ENCODE results near the gene PLA2G4F.

Gene PLA2G4F, protein sequence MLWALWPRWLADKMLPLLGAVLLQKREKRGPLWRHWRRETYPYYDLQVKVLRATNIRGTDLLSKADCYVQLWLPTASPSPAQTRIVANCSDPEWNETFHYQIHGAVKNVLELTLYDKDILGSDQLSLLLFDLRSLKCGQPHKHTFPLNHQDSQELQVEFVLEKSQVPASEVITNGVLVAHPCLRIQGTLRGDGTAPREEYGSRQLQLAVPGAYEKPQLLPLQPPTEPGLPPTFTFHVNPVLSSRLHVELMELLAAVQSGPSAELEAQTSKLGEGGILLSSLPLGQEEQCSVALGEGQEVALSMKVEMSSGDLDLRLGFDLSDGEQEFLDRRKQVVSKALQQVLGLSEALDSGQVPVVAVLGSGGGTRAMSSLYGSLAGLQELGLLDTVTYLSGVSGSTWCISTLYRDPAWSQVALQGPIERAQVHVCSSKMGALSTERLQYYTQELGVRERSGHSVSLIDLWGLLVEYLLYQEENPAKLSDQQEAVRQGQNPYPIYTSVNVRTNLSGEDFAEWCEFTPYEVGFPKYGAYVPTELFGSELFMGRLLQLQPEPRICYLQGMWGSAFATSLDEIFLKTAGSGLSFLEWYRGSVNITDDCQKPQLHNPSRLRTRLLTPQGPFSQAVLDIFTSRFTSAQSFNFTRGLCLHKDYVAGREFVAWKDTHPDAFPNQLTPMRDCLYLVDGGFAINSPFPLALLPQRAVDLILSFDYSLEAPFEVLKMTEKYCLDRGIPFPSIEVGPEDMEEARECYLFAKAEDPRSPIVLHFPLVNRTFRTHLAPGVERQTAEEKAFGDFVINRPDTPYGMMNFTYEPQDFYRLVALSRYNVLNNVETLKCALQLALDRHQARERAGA

DNA sequence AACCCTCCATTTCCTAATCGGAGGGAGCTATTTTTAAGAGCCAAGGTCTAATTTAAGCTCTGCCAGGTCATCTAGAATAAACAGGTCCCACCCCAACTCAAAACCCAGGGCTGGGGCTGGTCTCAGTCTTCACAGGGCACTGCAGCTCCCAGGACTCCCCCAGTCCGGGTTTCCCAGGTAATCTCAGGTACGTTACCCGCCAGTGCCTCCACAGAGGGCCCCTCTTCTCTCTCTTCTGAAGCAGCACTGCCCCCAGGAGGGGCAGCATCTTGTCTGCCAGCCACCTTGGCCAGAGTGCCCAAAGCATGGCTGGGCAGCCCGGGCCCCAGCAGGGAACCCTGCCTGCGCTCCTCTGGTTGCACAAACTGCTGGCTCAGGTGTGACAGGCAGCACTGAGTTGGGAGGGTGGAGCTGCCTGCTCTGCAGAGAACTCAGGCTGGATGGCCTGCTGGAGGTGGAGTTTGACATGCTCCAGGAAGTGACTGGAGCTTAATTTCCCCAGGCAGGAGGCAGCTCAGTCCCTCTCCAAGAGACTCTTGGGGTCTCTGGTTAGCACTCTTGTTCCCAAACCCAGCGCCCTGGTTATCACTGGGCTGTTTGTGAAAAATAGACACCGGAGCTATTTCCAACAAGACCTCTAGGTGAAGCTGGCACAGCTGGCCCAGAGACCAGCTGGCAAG, at the start of gene PLA2G4F:
TSS of gene PLA2G4F (minus strand) at position 394 of the 680 bp plus-strand sequence. CDS start at position 307, 87 bp downstream.
- no peak for DNase-seq

DNA sequence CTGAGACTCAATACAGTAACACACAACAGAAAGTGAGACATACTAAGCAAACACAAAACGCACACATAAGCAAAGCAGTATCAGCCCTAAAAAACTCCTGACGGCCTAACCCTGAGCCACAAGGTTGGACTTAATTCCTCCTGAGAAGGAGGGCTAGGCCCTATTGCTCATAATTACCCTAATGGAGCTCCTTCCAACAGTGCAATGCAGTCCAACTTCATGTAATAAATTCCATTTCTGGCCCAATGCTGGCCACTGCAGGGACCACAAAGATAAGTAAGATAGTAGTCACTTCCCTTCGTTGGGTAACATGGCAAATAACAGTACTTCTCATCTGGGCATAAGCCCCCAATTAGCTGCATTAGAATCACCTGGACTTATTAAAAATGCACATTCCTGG, 47.5 kb upstream of the PLA2G4F start:
- DNase-seq = no peak

DNA sequence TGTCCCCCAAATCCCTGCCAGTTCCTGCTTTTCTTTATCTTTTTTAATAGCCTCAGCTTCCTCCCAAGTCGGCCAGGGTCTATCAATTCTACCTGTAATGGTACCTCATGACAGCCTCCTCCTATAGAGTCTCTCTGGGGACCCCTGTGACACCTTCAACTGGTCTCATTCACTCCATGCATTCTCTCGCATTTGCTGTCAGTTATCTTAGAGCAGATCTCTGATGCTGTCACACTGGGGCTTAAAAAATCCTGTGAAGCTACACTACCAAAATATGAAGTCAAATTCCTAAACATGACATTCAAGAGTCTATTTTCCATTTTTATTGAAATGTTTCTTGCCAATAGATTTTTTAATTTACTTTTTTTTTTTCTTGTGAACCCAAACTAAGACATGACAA, 46.2 kb upstream of the PLA2G4F start:
- no peak for DNase-seq

DNA sequence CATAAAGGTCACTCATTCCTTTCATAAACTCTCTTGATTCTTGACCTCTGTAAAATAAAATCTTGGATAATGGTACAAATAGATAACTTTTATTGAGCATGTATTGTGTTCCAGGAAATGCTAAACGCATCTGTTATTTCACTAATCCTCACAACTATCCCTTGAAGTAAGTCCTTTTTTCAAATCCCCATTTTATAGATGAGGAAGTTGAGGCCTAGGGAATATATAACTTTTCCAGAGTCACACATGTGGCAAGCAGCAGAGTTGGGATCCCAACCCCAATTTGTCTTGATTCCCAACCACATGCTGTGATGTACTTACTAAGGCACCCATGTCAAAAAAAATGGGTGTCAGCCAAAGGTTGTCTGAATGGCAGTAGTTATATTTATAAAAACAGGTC, 45.4 kb upstream of the PLA2G4F start:
- DNase-seq = no peak

DNA sequence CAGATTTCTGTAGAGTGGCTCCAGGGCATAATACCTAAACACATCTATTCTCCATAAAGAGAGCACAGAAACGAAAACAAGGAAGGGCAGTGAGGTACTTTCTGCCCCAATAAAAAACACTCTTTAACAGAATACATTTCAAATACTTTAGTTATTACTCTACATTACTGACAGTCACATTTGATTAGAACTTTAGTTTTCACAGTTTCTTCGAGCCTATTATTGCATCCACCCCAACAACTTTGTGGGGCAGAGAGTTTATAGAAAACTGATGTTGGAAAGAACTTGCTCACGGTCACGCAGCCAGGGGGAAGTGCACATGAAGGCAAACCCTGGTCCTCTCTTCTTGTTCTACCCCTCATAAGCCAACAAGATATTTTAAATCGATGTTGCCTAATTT, 42.7 kb upstream of the PLA2G4F start:
- no peak for DNase-seq

DNA sequence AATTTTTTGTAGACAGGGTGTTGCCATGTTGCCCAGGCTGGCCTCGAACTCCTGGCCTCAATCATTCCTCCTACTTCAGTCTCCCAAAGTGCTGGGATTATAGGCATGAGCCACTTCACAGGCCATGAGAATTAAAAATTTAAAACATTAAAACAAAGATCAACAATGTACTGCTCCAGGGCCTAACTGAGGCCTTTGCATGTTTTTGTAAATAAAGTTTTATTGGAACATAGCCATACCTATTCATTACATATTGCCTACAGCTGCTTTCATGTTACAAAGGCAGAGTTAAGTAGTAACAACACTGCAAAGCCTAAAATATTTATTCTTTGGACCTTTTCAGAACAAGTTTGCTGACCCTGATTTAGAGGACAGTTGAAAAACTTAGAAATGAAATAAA, 42.1 kb upstream of the PLA2G4F start:
- DNase-seq = no peak

DNA sequence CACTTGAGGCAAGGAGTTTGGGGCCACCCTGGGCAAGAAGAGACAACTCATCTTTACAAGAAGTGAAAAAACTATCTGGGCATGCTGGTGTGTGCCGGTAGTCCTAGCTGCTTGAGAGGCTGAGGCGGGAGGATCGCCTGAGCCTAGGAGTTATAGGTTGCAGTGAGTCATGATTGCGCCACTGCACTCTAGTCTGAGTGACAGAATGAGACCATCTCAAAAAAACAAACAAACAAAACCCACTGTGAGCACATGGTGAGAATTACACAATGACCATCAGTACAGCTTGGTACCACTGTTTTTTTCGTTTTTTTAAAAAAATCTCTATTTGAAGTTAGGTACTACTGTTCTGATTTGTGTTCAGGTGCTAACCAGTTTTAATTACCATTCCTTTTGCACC, 38.1 kb upstream of the PLA2G4F start:
- no peak for DNase-seq

DNA sequence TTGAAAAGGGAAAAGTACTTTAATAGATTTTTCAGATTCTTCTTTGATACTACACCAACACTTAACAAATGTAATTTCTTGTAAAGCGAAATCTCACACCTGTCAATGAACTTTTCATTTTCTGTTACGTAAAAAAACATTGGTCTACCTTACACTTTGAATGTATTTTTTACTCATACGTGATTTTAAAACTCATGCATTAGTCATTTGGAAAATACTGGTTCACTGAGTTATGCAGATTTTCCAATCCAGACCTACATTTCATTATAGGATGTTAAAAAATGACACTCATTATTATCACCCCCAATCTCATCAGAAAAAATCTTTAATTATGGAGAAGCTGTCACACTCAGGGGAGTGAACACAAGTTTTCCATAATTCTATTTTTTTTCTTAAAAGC, 36.9 kb upstream of the PLA2G4F start:
- DNase-seq = no peak

DNA sequence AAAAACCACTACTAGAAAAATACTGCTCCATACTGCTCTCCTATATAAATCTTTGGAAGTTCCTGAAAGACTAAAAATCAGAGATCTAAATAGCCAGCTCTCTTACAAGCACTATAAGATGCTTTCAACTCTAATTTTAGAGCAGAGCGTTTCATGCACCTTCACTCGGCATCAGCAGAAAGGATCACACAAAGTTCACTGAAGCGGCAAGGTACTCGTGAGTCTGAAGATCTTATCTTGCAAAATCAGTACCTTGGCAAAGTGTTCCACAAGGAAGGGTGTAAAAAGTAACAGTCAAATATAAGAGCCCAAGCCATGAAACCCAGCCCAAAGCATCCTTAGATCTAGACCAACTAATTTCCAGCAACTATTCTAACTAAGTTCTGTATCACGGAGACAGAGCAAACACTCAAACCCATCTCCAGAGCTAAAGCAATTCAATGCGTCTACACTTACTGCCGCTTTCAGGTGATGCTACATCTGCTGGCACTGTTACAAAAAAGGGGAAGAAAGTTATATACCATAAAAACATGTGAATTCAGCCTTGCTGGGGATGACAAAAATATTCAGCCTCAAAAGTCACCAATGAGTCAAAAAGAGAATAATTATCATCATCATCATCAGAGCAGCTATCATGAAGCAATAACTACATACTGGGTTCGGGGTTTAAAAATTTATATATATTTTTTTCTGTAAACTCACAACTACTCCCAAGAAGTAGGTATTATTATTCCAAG, 35.3 kb upstream of the PLA2G4F start:
- no peak for DNase-seq

DNA sequence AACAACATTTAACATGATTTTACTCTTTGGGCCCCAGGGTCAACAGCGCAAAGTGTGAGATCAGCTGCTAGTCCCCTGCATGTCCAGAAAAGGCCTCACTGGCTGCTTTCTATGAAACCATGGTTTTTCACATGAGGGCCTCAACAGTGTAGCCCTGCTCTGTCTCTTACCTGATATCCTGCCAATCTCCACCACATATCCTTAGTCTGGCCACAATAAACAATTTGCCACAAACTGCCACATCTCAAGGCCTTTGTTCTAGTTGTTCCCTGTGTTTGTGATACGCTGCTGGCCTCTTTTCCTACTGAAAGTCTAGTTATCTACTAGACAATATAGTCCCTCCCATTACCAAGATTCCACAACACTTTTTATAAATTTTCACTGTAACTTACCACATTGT, 33.9 kb upstream of the PLA2G4F start:
- no peak for DNase-seq

DNA sequence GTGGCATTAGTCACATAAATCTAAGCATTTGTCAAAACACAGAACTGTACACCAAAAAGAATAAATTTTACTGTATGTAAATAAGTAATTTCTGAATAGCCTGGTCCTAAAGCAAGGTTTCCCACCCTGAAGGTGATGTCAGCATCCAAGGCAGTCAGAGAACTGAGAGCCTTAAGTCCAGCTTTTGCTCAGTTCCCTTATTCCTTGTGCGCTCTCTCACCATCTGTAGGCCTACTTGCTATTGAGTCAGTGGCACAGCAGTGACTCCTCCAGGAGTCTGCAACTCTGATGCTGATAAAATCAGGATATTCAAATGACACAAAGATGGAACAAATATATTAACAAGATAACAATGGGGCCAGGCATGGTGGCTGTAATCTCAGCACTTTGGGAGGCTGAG, 29.4 kb upstream of the PLA2G4F start:
- no peak for DNase-seq

DNA sequence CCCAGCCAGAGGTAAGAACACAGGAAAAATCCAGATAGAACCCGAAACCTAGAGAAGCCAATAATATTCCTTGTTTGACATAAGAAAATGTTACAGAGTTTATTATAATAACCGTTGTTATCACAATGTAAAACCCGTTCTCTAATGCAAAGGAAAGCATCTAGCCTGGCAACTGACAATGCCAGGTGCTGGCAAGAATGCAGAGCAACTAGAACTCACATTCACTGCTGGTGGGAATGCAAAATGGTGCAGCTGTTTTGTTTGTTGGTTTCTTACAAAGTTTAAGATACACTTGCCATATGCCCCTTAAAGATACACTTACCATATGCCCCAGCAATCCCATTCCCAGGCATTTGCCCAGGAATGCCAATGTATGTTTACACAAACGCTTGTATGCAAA, 28.3 kb upstream of the PLA2G4F start:
- DNase-seq = no peak

DNA sequence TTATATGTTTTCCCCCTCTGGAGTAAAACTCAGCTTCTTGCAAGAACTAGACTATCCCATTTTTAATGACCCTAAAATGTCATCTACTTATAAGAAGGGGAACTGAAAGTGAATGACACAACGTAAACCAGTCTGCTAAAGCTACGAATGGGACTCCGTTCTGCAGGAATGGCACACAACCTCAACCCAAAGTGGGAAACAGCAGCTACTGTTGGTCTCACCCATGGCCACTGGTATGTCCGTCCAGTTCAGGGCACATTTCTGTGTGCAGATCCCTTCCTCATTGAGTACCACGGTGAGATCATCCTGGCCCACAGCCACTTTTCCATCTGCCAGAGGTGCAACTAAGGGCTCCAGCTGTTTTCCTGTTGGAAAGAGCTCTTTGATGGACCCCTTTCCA, 27.9 kb upstream of the PLA2G4F start:
- no peak for DNase-seq

DNA sequence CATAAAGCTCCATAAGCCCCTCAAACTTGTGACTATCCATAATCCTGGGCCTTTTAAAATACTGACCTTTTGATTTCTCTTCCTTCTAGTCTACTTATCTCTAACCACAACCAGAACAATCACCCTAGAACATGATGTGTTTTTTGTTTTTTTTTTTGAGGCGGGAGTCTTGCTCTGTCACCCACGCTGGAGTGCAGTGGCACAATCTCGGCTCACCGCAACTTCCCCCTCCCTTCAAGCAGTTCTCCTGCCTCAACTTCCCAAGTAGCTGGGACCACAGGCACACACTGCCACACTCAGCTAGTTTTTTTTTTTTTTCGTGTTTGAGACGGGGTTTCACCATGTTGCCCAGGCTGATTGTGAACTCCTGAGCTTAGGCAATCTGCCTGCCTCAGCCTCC, 26.5 kb upstream of the PLA2G4F start:
- DNase-seq = no peak

DNA sequence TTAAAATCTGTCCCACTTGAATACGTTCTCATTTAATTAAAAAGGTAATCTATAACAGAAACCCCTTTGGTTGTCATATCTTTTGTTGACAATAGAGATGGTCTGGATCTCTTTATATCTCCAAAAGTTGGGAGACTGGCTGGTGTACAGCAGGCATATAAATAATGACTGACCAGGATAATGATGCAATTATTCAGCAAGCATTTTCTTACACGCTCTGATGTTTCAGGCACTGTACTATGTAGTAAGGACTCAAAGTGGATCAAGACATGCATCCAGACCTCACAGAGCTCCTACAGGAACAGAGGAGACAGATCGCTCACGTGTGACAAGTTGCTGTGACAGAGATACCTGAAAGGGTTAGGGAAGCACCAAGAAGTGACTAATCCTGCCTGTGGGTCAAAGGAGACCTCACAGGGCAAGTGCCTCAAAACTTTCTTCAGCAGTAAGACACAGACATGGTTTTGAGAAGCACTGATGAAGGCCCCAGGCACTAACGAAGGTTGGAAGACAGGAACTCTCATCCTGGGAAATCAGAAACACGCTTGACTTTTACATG, 26.0 kb upstream of the PLA2G4F start:
- no peak for DNase-seq

DNA sequence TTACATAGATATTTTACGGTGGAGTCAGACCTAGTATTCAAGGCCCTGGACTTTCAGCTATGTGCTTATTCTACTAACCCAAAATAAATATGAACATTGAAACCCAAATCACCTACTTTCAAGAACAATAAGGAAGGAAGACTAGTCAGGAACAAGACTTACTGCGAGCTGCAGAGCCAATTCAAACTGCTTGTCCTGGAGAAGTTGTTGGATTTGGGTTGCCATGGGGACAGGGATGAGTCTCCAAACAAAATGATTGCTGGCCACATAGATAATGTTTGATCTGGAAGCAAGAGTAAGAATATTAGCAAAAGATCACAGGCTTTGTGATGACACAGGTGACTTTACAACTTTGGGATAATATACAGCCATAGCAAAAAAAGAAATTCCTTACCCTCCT, 21.6 kb upstream of the PLA2G4F start:
- no peak for DNase-seq

DNA sequence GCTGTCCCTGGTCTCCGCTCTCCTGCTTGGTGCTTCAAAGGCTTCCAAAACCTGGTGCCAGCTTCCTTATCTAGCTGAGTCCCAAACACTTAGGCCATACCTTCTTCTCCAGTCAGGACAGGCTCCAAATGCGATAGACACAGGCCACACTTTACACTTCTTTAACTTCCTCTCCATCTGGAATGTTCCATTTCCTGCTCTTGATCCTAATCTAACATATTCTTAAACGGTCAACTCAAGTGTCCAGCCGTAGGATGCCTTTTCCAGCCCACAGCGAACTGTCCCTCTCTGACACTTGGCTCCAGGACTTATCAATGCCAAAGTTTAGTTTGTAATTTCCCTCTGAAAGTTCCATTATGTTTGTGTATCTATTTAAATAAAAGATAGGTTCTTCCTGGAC, 19.2 kb upstream of the PLA2G4F start:
- no peak for DNase-seq

DNA sequence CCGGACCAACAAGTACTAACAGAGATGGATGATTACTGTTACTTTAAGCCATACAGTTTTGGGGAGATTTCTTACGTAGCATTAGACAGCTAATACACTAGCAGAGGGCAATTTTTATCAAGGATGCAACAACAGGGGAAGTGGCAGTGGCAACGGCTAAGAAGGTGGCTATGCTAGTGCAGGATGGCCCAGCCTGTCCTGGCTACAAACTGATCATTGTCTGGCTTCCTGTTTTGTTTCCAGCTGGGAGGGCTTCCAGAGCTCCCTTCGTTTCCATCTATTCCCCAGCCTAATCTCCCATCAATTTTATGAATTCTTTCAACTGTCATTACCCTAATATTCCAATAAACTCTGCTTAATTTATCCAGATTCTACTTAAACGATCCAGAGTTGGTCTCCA, 16.0 kb upstream of the PLA2G4F start:
- no peak for DNase-seq

DNA sequence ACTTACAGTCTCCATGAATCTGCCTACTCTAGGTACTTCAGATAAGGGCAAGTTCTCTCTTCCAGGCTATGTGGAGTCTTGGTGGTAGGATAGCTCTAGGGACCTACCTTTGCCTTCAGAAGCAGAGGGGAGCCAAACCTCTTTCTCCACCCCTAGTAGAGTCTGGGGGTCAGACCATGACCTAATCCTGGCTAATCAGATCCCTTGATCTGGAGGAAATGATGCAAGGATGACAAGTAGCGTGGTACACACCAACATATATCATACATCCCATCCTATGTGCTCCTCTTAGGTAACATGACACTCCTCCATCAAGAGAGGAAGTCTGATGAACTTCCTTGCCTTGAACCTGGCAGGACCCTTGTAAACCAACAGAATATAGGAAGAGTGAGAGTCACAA, 15.4 kb upstream of the PLA2G4F start:
- DNase-seq = no peak

DNA sequence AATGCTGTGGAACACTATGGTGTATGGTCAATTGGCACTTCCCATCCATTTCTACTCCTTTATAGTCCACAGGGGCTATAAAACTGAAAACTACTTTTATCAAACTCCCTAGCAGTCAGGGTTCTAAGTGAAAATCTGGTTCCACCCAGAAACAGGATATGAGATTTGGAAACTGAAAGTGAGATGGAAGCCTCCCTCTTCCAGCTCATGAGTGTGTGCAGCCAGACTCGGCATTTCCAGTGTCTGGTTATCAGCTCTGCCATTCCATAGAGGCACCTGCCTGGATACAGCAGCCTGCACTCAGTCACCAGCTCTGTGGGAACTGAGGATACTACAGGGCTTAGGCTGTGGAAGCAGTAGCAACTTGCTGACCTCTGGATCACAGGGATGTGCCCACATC, 14.7 kb upstream of the PLA2G4F start:
- DNase-seq = no peak

DNA sequence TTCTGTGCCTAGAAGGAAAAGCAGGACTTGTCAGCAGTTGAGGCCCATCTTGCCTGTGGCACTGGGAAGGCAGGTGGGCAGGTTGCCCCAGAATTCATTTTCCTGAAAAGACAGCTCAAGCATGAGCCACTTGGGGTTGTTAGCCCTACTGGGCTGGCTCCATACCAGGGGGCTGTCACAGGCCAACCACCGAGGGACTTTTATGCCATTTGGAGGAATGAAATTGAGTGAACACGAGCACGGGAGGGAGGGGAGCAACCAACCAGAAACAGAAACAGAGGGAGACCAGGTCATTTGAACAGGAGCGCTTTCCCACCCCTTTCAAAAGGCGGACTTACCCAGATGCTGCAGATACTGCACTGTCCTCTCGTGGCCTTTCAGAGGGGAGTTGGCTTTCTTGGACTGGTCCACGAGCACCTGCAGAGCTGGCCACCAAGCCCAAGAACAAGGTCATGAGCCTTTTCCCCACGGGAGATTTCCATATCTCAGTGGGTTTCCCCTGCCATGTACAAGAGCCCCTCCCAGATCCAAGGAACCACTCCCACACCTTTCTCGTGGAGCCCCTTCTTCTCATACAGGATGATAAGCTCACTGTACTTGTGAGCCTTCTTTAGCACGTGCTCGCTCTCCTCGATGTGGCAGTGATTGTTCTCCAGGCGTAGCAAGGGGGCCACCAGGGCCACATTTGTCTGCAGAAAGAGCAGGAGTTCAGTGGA, 9.9 kb upstream of the PLA2G4F start:
- DNase-seq = no peak

DNA sequence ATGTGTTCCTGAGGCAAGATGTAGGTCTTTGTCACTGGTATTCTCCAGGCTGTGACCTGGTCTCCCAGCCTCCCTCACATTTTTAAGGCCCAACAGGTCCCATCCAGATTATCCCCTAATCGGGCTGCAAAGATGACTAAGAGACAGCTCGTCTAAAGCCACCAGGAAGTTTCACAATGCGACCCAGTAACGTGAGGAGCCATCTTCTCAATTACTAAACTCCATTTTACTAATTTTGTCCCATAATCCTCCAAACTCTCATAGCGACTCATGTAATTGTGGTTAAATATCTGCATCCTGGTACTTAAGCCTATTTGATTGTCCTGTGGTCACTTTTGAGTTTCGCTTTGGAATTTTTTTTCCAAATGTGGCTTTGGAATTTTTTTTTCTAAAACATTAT, 8.7 kb upstream of the PLA2G4F start:
- DNase-seq = no peak

Data from NCI-H524 treated with DMSO at 0.1 percent for 48 hours (cell line).